NCI-H226 (cell line): ENCODE data around the gene RIMKLB.
"Not testable (repeated sequence)": the region's sequence is repeated elsewhere in the genome, so short reads cannot be mapped to it uniquely, and the experiment has no call there.

ENCODE experiments used
- DNase-seq: peaks from one replicate; pipeline ENCODE4 v3.0.0-alpha.2; 2015

RIMKLB gene

GRCh38 chr12:8820676-8821407 is 123.1 kb downstream of the RIMKLB start:
- DNase-seq: not testable (repeated sequence)

- DNase-seq: no peak
These were observed 123.8 kb downstream of the RIMKLB start for GRCh38 chr12:8821591-8821990.

GRCh38 chr12:8822298-8822697 is 124.5 kb downstream of the RIMKLB start, which contains the start of gene A2ML1:
TSS of gene A2ML1 (plus strand) at chr12:8822621. CDS start at chr12:8822652, 31 bp downstream.
- DNase-seq: no peak

GRCh38 chr12:8823565-8824300 is 125.9 kb downstream of the RIMKLB start:
- no peak for DNase-seq

GRCh38 chr12:8827551-8828256 is 129.9 kb downstream of the RIMKLB start:
- no peak for DNase-seq

- no peak for DNase-seq
These were observed 130.7 kb downstream of the RIMKLB start for GRCh38 chr12:8828257-8829124.

GRCh38 chr12:8829125-8829518 is 131.3 kb downstream of the RIMKLB start:
- no peak for DNase-seq

- no peak for DNase-seq
These were observed 131.8 kb downstream of the RIMKLB start for GRCh38 chr12:8829621-8830020.

- no peak for DNase-seq
These were observed 133.3 kb downstream of the RIMKLB start for GRCh38 chr12:8831116-8831515.

GRCh38 chr12:8832500-8832899 is 134.7 kb downstream of the RIMKLB start:
- no peak for DNase-seq
